SW480 (cell line): ENCODE measurements around the gene CD300E.
"Not testable (repeated sequence)": the region's sequence is repeated elsewhere in the genome, so short reads cannot be mapped to it uniquely, and the experiment has no call there.

Experiments used
- DNase-seq: peaks from one replicate; pipeline ENCODE4 v3.0.0-alpha.2; 2016; ENCODE audit warnings: low spot score

The CD300E gene

DNA sequence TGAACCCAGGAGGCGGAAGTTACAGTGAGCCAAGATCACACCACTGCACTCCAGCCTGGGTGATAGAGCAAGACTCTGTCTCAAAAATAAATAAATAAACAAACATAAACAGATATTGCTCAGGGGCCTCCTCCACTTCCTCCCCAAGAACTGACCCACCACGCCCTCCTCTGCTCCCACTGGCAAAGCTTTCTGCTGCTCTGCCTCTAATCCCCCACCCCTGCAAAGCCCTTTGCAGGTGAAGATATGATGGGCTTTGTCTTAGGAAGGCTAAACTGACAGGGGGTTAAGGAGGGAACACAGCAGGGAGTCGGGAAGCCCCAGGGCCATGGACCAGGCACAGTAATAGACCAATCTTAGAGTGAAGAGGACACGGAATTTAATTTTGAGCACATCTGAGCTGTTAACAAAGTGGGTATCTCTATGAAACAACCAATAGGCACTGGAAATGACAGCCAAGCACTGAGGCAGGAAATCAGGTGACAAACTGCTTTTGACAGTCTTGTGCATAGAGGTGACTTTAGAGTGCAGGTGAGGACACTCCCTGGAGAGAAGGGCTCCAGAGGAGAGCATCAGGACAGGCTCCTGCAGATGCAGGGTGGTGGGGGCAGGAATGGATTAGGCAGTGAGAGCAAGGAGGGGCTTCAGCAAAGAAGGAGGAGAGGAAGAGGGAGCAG lies 25.1 kb downstream of the CD300E start:
- DNase-seq, result no peak

DNA sequence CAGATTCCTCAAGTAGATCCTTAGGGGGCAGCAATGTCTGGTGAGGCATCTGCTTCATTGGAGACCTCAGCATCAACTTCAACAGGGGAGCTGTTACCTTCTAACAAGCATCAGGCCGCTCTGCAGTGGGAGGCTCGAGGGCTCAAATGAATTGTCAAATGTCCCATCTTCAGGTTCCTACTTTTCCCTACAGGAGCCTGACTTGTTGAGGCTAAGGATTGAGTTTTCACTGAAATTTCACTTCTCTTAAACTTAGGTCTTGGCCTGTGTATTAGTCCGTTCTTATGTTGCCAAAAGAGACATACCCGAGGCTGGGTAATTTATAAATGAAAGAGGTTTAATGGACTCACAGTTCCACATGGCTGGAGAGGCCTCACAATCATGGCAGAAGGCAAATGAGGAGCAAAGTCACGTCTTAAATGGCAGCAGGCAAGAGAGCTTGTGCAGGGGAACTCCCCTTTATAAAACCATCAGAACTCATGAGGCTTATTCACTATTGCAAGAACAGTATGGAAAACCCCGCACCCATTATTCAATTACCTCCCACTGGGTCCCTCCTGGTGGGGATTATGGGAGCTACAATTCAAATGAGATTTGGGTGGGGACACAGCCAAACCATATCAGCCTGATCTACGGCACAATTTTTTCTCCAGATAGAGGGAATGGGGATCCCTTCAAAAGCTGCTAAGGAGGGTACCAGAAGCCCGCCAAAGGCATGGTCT lies 26.3 kb downstream of the CD300E start:
- DNase-seq, result no peak

- DNase-seq, result no peak
Observed at GRCh38 chr17:74595037-74595750, 28.3 kb downstream of the CD300E start.

GRCh38 chr17:74592087-74592990 lies 31.2 kb downstream of the CD300E start, which contains the start of gene CD300LD:
Gene CD300LD, minus strand, starts transcription at chr17:74592283. Its CDS starts 81 bp downstream, at chr17:74592202.
- no peak for DNase-seq

GRCh38 chr17:74591503-74591902 lies 32.0 kb downstream of the CD300E start:
- DNase-seq, result no peak

DNA sequence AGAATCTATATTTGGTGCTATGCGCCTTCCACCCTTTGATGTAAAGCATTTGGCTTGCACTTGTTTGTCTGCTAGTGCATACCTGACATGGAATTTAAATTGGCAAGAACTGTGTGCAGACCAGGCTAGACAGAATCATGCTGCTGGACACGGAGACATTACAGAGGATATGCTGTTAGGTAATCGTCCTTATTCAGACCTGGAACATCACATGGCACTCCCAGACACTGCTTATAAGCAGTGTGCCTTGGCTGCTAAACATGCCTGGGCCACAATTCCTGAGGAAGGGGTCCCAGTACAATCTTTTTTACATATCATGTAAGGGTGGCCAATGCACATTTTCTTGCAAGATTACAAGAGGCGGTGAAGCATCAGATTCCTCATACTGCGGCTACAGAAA lies 37.8 kb downstream of the CD300E start:
- DNase-seq, result no peak

- DNase-seq, result peak; percentile 41
Observed at GRCh38 chr17:74584292-74585060, 39.1 kb downstream of the CD300E start.

GRCh38 chr17:74582633-74583032 lies 40.9 kb downstream of the CD300E start:
- no peak for DNase-seq

DNA sequence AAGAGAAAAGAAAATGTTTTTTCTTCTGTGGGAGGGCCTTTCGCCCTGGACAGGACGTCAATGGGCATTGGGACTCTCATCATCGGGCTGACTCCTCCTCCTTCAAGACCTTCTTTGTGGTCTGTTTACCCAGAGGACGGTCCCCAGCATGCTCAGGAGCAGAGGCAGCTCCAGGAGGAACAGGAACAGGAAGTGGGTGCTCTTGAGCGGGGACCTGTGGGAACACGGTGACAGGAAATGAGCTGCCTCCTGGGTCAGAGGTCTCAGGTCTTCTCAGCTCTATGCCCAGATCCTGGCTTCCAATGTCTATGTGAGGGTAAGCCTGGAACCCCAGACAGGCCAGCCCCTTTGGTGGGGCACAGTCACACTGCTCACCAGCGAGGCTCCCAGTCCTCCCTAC lies 43.6 kb downstream of the CD300E start:
- no peak for DNase-seq

GRCh38 chr17:74578979-74579378 lies 44.6 kb downstream of the CD300E start:
- DNase-seq, result no peak

GRCh38 chr17:74574489-74575142 lies 48.9 kb downstream of the CD300E start:
- peak; percentile 27 for DNase-seq

- not testable (repeated sequence) for DNase-seq
Observed at GRCh38 chr17:74573635-74574034, 49.9 kb downstream of the CD300E start.

- no peak for DNase-seq
Observed at GRCh38 chr17:74573169-74573568, 50.4 kb downstream of the CD300E start.

DNA sequence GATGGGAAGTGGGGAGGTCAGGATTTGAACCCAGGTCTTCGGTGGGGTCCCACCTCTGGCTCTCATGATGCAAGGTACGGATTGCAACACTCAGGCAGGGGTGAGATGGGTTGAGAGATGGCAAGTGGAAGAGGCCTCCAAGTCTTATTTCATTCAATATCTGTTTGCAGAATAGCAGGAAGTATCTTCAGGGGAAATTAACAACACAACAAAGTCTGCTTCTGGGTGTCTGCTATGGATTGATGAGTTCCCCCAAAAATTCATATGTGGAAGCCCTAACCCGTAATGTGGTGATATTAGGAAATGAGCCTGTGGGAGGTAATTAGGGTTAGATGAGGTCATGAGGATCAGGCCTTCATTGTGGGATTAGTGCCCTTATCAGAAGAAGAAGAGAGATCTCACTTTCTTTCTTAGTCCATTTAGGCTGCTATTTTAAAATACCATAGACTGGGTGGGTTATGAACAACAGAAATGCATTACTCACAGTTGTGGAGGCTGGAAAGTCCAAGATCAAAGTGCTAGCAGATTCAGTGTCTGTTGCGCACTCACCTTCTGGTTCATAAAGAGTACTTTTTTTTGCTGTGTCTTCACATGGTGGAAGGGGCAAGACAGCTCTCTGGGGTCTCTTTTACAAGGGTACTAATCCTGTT lies 51.8 kb downstream of the CD300E start:
- no peak for DNase-seq

DNA sequence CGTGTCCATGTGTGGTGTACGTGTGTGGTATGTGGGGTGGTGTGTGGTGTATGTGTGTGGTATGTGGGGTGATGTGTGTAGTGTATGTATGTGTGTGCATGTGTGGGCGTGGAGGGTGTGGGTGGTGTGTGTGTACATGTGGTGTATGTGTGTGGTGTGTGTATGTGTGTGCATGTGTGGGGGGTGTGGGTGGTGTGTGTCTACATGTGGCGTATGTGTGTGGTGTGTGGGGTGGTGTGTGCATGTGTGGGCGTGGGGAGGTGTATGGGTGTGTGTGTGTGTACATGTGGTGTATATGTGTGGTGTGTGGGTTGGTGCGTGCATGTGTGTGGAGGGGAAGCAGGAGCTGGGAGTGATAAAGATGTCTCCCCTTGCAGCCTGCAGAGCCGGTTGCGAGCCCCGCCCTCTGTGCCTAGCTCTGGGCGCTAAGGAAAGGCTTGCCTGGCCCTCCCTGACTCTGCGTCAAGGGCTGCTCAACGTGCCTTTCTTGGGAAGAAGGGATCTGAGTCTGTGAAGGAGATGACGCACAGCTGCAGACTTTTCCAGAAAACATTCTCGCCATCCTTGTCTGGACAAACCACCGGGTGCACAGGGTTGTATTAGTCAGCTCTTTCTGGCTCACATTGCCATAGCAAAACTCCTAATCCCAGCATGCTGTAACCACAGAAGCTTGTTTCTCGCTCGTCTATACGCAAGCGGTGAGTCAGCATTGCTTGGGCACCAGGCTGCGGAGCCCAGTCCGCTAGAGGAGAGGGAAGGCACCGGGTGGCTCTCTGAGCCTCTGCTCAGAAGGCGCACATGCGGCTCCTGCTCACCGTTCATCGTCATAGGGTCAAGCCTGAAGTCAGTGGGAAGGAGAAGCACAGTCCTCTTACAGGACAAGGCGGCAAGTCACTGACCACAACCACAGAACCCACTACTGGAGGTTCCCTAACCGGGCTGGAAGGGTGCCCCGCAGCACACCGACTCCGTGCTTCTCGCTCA lies 54.2 kb downstream of the CD300E start:
- DNase-seq, result peak; percentile 92

GRCh38 chr17:74568106-74568873 lies 55.2 kb downstream of the CD300E start:
- no peak for DNase-seq

GRCh38 chr17:74567397-74567796 lies 56.1 kb downstream of the CD300E start, which contains the start of gene CD300H:
Gene CD300H, minus strand, starts transcription at chr17:74567509.
- DNase-seq, result no peak
